ENCODE measurements around the gene TGFB3.

DNA sequence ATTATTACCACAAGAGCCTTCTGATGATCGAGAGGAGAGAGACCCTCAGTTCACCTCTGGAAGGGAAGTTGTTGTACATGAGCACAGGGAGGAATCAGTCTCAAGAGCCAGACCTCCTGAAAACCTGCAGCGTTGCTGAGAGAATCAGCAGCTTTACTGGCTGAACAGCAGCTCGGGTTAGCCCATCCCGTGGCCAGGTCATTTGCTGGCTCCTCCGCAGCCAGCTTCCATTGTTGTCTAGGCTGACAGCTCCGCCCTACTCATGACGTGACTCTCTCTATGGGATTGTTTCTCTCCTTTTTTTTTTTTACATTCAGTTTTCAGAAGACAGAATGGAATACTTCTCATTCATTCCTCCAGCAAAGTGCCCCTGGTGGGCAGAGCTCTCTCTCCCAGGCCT is 69.9 kb downstream of the TGFB3 start:
- TF ChIP-seq POLR2AphosphoS5 (IDR thresholded peaks at IDR 0.05; ENCODE audit: low read depth, low read length) (no peak), POLR2A (IDR thresholded peaks at IDR 0.05; ENCODE audit: low read depth, low read length) (no peak)
